Measurements from ENCODE around the gene CSTPP1. TPM values are rescaled to one million over a fixed set of nuclear protein-coding genes. Genes with fewer than 3 reads are reported as not detected.

Gene CSTPP1
- total and polyA plus RNA-seq, 2 of the 8 experiments (the other 6 are each of a cell fraction or from before 2014, with no cell fraction given): 24.2 to 28.7 TPM

GRCh38 chr11:46917109-46917761 lies 19.3 kb upstream of the CSTPP1 start (continued):
- TF ChIP-seq SP2 (IDR thresholded peaks at IDR 0.05; ENCODE audit: low read length) (no peak), CHD2 (IDR thresholded peaks at IDR 0.05; ENCODE audit: low read length) (no peak), CEBPB (IDR thresholded peaks at IDR 0.05; ENCODE audit: low read depth, low read length) (no peak), RXRA (IDR thresholded peaks at IDR 0.05; ENCODE audit: insufficient read depth, low read depth, low read length) (no peak), RBBP5 (IDR thresholded peaks at IDR 0.05; ENCODE audit: borderline replicate concordance, low read depth, low read length) (no peak), SAP30 (IDR thresholded peaks at IDR 0.05; ENCODE audit: insufficient read depth, insufficient replicate concordance, low read length) (no peak), ZNF274 (IDR thresholded peaks at IDR 0.05; ENCODE audit: borderline replicate concordance, extremely low read depth, low read length) (no peak), YY1 (IDR thresholded peaks at IDR 0.05; ENCODE audit: low read depth, low read length) (no peak)
